Activated T-cell treated with anti-CD3 and anti-CD28 coated beads for 4 hours (primary cell): ENCODE measurements around the gene GYS1.
"Not testable (repeated sequence)": the region's sequence is repeated elsewhere in the genome, so short reads cannot be mapped to it uniquely, and the experiment has no call there.

Experiments used
- DNase-seq: peaks from one replicate; pipeline ENCODE4 v3.0.0-alpha.2; 2020

Gene GYS1

DNA sequence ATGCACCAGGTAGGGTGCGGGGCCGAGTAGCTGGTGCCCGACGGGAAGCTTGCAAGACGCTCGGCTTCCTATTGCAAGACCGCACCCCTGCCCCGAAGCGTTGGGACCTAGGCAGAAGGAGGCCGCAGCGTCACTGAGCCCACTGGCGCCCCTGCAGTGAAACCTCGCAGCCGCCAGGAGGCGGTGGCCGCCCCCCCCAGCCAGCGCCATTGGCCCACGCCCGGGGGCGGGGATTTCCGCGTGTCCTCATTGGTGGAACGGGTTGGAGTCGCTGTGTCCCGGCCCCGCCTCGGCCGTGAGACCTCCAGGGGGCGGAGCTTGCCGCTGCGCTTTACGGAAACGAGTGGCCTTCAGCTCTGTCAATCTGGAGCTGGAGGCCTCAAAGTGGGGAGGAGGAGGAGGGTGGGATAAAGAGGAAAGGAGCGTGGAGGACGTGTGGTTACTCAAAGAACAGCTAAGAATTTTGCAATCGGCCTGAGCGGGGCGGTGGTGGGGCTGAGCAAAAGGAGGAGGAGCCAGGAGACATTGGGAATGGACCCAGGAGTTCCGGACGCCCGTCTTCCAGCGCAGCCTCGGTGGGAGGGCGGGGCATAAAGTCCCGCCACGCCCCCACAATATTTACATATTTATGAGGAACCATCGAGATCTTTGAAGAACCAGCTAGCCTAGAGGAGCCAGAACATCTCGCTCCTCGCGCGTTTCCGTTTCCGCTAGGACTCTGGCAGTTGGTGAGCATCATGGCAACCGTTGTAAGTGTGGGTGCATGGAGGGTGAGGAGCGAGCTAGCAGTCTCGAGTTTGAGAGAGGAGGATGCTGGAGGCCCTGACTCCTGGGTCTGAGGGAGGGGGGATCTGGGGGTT is at the start of gene GYS1, which contains the start of gene RUVBL2:
TSS of gene GYS1 (minus strand) at position 135 of the 860 bp plus-strand sequence. CDS start 197 bp downstream, outside the sequence.
TSS of gene RUVBL2 (plus strand) at position 713 of the 860 bp plus-strand sequence. CDS start at position 738, 25 bp downstream.
- DNase-seq, result peak; percentile 98

GRCh38 chr19:49042666-49043065 is 49.6 kb upstream of the GYS1 start:
- DNase-seq, result not testable (repeated sequence)

- DNase-seq, result no peak
Measured at GRCh38 chr19:49042177-49042576, 49.1 kb upstream of the GYS1 start.

DNA sequence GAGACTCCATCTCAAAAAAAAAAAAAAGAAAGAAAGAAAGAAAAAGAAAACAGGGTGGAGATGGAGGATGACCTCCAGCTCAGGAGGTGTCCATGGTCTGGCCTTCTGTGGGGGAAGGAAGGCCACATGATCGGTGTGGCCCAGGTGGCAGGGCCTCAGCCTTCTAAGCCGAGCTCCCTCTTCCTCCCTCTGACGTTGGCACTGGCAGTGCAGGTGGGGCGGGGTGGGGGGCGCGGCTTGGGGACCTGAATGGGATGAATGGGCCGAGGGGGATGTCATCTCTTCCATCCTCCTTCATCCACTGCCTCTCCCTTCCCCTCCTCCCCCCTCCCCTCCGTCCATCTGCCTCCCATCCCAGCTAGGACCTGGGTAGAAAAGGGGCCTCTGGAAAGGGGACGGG is 46.6 kb upstream of the GYS1 start:
- DNase-seq, result not testable (repeated sequence)

DNA sequence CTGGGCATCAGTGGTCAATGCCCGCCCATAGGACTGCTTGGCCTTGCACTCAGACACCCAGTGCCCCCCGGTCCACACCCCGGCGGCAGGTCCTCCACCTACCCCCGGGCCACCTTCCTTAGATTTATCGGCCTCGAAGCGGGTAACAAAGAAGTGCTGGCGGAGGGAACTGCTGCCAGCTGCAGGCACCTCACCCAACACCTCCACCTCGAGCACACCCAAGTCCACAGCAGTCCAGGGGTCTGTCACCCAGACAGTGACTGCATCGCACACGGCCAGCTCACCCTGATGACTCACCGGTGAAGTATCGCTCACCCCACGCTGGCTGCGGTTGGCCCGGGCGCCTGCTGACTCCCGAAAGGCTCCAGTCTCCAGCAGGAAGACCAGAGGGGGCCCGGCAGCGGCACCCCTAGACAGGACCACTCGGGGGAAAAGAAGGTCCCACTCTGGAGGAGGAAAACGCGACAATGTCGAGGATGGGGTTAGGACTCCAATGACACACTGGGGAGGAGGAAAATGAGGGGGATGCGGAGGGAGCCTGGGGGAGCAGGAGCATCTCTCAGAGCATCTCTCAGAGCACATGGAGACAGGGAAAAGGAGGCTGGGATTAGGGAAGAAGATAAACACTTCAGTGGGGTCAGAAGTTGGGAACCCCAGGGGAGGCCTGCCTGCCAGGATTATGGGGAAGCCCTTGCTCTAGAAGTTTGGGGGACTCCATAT is 45.6 kb upstream of the GYS1 start:
- DNase-seq, result not testable (repeated sequence)

GRCh38 chr19:49038111-49038510 is 45.0 kb upstream of the GYS1 start:
- DNase-seq, result not testable (repeated sequence)

DNA sequence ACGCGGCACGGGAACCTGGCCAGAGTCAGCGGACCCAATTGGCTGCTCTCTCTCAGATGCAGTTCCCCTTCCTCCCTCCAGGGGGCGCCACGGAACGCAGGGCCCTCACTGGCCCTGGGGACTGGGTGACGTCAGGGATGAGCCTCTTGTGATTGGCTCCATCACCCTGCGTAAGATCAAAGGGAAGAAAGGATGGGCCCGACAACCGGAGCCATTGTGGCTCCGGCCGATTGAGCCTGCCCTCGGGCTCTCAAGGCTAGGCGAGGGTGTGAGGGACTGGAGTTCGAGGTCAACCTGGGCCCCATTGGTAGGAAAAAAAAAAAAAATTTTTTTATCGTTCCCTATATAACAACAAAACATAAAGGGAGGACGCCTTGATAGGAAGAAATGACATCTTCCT is 43.7 kb upstream of the GYS1 start, which contains the start of gene CGB1:
TSS of gene CGB1 (minus strand) at position 81 of the 400 bp plus-strand sequence. CDS start 184 bp downstream, outside the sequence.
- not testable (repeated sequence) for DNase-seq

GRCh38 chr19:49031642-49032301 is 38.7 kb upstream of the GYS1 start, which contains the start of gene CGB2:
TSS of gene CGB2 (plus strand) at chr19:49031890. CDS start at chr19:49032096, 206 bp downstream.
- peak; percentile 23 for DNase-seq

DNA sequence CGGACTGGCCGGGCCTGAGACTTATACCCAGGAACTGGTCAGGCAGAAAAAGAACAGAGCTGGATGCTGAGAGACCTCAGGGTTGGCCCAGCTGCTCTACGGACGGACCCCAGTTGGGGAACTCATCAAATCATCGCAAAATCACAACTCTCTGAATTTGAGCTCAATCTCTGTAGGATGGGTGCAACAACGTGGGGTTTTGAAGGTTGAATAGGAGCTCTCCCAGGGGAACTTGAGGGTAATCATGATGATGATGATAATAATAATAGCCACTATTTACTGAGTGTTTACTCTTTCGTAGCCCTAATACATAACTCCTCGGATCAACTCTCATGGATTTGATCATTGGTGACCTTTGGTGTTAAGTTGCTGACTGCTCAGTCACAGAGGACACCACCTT is 37.2 kb upstream of the GYS1 start:
- not testable (repeated sequence) for DNase-seq

GRCh38 chr19:49029749-49030148 is 36.6 kb upstream of the GYS1 start:
- DNase-seq, result not testable (repeated sequence)

- DNase-seq, result not testable (repeated sequence)
Measured at GRCh38 chr19:49028686-49029085, 35.6 kb upstream of the GYS1 start.

- DNase-seq, result not testable (repeated sequence)
Measured at GRCh38 chr19:49025599-49025998, 32.5 kb upstream of the GYS1 start.

DNA sequence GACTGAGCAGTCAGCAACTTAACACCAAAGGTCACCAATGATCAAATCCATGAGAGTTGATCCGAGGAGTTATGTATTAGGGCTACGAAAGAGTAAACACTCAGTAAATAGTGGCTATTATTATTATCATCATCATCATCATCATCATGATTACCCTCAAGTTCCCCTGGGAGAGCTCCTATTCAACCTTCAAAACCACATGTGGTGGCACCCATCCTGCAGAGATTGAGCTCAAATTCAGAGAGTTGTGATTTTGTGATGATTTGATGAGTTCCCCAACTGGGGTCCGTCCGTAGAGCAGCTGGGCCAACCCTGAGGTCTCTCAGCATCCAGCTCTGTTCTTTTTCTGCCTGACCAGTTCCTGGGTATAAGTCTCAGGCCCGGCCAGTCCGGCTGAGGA is 32.0 kb upstream of the GYS1 start:
- DNase-seq, result not testable (repeated sequence)

DNA sequence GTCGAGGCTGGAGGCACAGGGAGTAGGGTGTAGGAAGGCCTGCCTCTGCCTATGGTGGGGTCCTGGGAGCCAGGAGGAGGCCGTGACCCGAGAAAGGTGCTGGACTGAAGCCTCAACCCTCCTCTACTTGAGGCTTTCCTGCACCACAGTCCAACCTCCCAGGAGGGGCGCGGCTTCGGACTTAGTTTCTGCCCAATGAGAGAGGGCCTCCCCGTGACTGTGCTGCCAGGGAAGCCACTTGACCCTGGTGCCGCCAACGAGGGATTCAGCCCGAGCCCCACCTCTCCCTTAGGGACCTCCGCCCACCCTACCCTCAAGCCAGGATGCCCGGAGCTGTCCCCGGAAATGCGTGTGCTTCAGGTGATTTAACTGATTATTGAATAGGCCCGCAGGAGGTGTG is 31.1 kb upstream of the GYS1 start, which contains the start of gene CGB3:
TSS of gene CGB3 (minus strand) at position 101 of the 400 bp plus-strand sequence. CDS start 362 bp downstream, outside the sequence.
- not testable (repeated sequence) for DNase-seq

DNA sequence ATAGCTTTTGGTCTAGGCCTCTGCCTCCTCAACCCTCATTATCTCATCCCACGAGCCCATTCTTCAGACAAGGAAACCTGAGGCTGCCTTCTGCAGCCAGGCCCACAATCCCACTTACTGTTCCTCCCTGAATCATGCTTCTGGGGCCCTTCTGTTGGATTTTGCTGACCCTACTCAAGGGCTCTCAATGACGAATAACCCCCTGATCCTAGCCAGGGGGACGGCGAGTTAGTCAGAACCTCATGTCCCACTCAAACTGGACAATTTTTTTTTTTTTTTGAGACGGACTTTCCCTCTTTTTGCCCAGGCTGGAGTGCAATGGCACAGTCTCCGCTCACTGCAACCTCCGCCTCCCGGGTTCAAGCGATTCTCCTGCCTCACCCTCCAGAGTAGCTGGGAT is 29.0 kb upstream of the GYS1 start:
- no peak for DNase-seq

DNA sequence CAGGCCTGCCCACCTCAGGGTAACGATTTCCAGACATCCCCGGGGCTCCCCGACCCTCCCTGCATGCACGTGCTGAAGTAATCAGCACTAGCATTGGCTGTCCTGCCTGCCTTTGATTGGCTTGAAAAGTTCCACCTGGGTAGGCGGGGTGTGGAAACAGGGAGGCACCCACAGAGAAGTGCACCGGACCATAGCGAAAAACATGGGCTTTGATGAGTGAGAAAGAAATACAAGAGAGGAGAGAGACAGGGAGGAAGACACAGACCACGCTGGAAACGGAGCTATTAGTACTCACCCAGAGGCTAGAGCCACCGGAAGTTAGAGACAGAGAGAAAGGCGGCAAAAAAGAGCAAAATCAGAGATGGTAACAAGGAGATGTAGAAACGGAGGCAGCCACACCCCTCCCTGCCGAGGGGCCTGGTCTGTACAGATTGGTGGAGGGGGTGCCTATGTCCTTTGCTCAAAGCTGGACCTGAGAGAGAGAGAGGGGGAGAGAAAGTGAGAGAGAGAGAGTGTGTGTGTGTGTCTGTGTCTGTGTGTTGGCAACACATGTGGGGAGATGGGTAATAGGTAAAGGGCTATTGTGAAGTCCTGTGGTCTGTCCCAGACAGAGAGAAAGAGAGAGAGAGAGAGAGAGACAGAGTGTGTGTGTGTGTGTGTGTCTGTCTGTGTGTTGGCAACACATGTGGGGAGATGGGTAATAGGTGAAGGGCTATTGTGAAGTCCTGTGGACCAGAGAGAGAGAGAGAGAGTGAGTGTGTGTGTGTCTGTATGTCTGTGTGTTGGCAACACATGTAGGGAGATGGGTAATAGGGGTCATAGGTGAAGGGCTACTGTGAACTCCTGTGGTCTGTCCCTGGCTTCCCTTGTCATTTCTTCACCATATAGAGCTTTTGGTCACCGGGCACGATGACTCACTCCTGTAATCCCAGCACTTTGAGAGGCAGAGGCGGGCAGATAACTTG is 28.1 kb upstream of the GYS1 start:
- no peak for DNase-seq

DNA sequence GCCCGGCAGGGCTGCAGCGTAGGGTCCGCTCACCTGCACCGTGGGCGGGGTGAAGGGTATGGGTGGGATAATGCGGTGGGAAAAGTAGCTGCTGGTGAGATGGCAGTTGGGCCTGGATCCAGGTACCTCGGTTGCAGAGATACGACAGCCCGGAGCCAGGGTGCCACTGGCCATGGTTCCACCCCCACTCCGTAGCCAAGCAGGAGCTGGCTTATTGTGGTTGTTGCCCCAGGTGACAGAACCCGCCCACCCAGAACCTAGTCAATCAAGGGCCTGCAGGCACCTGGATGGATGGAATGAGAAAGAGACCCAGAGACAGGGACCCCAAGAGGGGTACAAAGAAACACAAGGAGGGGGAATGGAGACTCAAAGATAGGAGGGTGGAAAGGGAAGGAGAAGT is 27.2 kb upstream of the GYS1 start:
- DNase-seq, result no peak

- peak; percentile 51 for DNase-seq
Measured at GRCh38 chr19:49019242-49019932, 26.3 kb upstream of the GYS1 start.

DNA sequence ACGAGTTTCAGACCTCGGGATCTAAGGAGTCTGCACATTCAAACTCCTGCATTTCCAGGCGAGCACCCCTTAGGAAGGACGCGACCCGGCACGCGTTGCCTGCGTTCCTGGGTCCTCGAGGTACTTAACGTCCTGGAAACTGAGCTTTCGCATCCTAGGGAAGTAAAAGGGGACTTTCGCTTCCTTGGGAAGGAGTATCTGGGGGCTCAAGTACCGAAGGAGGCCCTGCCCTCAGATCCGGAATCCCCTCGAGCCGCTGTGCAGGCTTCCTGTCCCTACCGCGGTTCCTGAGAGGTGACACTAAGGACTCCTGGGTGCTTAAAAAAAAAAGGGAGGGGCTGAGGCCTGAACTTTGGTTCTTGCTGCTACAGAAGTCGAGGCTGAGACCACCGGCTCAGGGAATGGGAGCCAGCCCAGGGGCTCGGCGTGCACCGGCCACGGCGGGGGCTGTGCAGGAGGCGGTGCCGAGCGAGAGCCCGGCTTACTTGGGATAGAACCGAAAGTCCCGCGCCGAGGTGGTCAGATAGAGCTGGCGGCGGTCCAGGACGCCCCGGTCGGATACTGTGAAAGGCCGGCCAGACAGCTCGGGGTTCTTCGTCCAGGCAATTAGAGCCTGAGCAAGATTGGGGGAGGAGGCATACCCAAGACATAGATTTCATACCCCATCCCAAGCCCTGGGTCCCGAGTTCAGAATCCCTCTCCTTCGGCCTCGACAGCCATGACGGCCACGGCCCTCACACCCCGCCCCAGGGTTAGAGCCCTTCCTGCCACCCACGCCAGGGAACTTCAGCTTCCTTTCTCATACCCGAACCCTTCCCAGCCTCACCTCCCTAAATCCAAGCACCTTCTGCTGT is 25.5 kb upstream of the GYS1 start:
- not testable (repeated sequence) for DNase-seq
